ENCODE measurements around the gene HDLBP. TPM values are rescaled to one million over a fixed set of nuclear protein-coding genes. Genes with fewer than 3 reads are reported as not detected.

Gene HDLBP
- total and polyA plus RNA-seq, 2 experiments from 2014 or later: 230 to 306 TPM

DNA sequence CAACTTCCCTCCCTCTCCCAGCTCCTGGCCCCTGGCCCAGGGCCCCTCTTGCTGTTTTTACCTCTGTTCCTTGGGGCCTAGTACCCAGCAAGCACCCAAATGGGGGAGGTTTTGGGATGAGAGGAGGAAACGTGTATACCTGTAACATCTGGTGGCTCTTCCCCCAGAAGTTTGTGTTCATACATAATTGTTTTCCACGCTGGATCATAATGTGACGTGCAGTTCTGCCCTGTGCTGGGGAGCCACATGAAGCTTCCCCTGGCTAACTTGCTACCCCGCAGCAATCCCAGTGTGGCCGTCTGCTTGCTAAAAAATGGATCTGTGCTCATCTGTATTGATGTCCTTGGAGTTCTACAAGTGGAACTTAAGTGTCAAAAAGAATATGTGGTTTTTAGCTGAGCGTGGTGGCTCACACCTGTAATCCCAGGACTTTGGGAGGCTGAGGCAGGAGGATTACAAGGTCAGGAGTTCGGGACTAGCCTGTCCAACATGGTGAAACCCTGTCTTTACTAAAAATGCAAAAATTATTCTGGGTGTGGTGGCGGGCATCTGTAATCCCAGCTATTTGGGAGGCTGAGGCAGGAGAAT, 90.5 kb downstream of the HDLBP start:
- H3K4me1 ChIP-seq (ENCODE audit: insufficient read depth): peaks cover 3% of the 10 kb centered on the region; the same call in 1 of the 2 replicates
- H3K4me1 Mint-ChIP-seq: peaks cover 19% of the 10 kb centered on the region
- no peaks in the 10 kb centered on the region; the same call in 2 of the 3 replicates for H3K9me3 Mint-ChIP-seq
- no peak overlapping the region for H2AFZ ChIP-seq
- TF ChIP-seq ZNF114 (CRISPR knock-in tag; IDR thresholded peaks at IDR 0.05): no peak
- TF ChIP-seq, protein P1, sequence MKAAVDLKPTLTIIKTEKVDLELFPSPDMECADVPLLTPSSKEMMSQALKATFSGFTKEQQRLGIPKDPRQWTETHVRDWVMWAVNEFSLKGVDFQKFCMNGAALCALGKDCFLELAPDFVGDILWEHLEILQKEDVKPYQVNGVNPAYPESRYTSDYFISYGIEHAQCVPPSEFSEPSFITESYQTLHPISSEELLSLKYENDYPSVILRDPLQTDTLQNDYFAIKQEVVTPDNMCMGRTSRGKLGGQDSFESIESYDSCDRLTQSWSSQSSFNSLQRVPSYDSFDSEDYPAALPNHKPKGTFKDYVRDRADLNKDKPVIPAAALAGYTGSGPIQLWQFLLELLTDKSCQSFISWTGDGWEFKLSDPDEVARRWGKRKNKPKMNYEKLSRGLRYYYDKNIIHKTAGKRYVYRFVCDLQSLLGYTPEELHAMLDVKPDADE (IDR thresholded peaks at IDR 0.05): no peak
- no peak for TF ChIP-seq ZNF462 (CRISPR knock-in tag; IDR thresholded peaks at IDR 0.05)
- TF ChIP-seq JUNB (IDR thresholded peaks at IDR 0.05; ENCODE audit: unreplicated experiment): no peak
- no peak for TF ChIP-seq CREB1 (CRISPR knock-in tag; IDR thresholded peaks at IDR 0.05; ENCODE audit: low read depth)
- no peak for TF ChIP-seq POLR2AphosphoS5 (IDR thresholded peaks at IDR 0.05; ENCODE audit: low read depth)
- TF ChIP-seq EZH2phosphoT487 (IDR thresholded peaks at IDR 0.05; ENCODE audit: unreplicated experiment): no peak
- no peak for TF ChIP-seq NANOG (IDR thresholded peaks at IDR 0.05; ENCODE audit: borderline replicate concordance)
- TF ChIP-seq STAT1 (IDR thresholded peaks at IDR 0.05; ENCODE audit: unreplicated experiment): no peak
- TF ChIP-seq REST (IDR thresholded peaks at IDR 0.05; ENCODE audit: unreplicated experiment): no peak
- no peak for TF ChIP-seq ZNF331 (CRISPR knock-in tag; IDR thresholded peaks at IDR 0.05; ENCODE audit: low read depth)
- TF ChIP-seq, protein P2, sequence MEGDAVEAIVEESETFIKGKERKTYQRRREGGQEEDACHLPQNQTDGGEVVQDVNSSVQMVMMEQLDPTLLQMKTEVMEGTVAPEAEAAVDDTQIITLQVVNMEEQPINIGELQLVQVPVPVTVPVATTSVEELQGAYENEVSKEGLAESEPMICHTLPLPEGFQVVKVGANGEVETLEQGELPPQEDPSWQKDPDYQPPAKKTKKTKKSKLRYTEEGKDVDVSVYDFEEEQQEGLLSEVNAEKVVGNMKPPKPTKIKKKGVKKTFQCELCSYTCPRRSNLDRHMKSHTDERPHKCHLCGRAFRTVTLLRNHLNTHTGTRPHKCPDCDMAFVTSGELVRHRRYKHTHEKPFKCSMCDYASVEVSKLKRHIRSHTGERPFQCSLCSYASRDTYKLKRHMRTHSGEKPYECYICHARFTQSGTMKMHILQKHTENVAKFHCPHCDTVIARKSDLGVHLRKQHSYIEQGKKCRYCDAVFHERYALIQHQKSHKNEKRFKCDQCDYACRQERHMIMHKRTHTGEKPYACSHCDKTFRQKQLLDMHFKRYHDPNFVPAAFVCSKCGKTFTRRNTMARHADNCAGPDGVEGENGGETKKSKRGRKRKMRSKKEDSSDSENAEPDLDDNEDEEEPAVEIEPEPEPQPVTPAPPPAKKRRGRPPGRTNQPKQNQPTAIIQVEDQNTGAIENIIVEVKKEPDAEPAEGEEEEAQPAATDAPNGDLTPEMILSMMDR (conservative IDR thresholded peaks at IDR 0.05; ENCODE audit: low read depth in 2 of 2): no peak
- TF ChIP-seq EZH2 (IDR thresholded peaks at IDR 0.05; ENCODE audit: low read depth, unreplicated experiment): no peak
- peaks cover 2% of the 10 kb centered on the region; the same call in 1 of the 2 replicates for H3K36me3 ChIP-seq (ENCODE audit: insufficient read depth)
- H3K79me2 ChIP-seq (replicated peaks; ENCODE audit: insufficient read depth): peaks cover 18% of the 10 kb centered on the region
- no peaks in the 10 kb centered on the region for H3K27me3 ChIP-seq (ENCODE audit: insufficient read depth)
- peaks cover 29% of the 10 kb centered on the region for H3K27me3 Mint-ChIP-seq (ENCODE audit: insufficient read depth, low read depth, poor library complexity)
- no peaks in the 10 kb centered on the region for H3K9me2 ChIP-seq (ENCODE audit: insufficient read depth)
- ATAC-seq: no peak
- no peak overlapping the region for H3K27ac ChIP-seq (ENCODE audit: low read depth)
- H3K27ac Mint-ChIP-seq: peak overlapping the region; percentile 89; the same call in 1 of the 2 replicates
- peaks cover 15% of the 10 kb centered on the region for H4K20me1 ChIP-seq (replicated peaks; ENCODE audit: insufficient read depth)
- no peak overlapping the region for H3K4me3 Mint-ChIP-seq
- no peak overlapping the region for H3K4me3 ChIP-seq
- no peak for DNase-seq (ENCODE audit: low spot score)
- H3K36me3 Mint-ChIP-seq (ENCODE audit: low read depth): peaks cover 34% of the 10 kb centered on the region
- H3K4me2 ChIP-seq: no peak overlapping the region
- 0 out of 2 replicates have a peak, but pooled peaks cover 3% of the 10 kb centered on the region for H3F3A ChIP-seq (replicated peaks; ENCODE audit: low read depth)
